Measurements from ENCODE around the gene EIF2B4. TPM values are rescaled to one million over a fixed set of nuclear protein-coding genes. Genes with fewer than 3 reads are reported as not detected.
"Not testable (repeated sequence)": the region's sequence is repeated elsewhere in the genome, so short reads cannot be mapped to it uniquely, and the experiment has no call there.

EIF2B4 gene
- total and polyA plus RNA-seq, 2 of the 8 experiments (the other 6 are each of a cell fraction or from before 2014, with no cell fraction given) = 60.0 to 63.2 TPM

- H2BK120ac ChIP-seq (replicated peaks; ENCODE audit: low read depth, low read length); H4K8ac ChIP-seq (ENCODE audit: extremely low read depth, insufficient read depth, low read length); H2BK20ac ChIP-seq (ENCODE audit: low read length); H3K23ac ChIP-seq (ENCODE audit: insufficient read length); H3K4ac ChIP-seq (replicated peaks; ENCODE audit: insufficient read length, low read depth, low read length); H3K56ac ChIP-seq (replicated peaks; ENCODE audit: insufficient read length, low read depth, low read length); H2AFZ ChIP-seq (ENCODE audit: low read length); H2BK15ac ChIP-seq (ENCODE audit: low read length); H2AK5ac ChIP-seq (ENCODE audit: low read depth, low read length); H4K5ac ChIP-seq (ENCODE audit: insufficient read length, low read depth, low read length); H3K14ac ChIP-seq (ENCODE audit: insufficient read length); H3K23me2 ChIP-seq (ENCODE audit: low read depth, low read length); DNase-seq (ENCODE audit: low read depth in 1 of 2, low spot score in 2 of 2); H4K91ac ChIP-seq (replicated peaks; ENCODE audit: insufficient read length, low read length); H3K27me3 ChIP-seq (replicated peaks in 1 of 4; ENCODE audit: control insufficient read depth in 3 of 4, extremely low read depth in 1 of 4, insufficient read depth in 3 of 4, low read length in 3 of 4); H3K27ac ChIP-seq (ENCODE audit: low read depth, low read length); H2BK5ac ChIP-seq (ENCODE audit: low read depth, low read length); H3K18ac ChIP-seq (ENCODE audit: extremely low read depth, low read length); H3K4me3 ChIP-seq (ENCODE audit: extremely low read depth in 1 of 4, insufficient read depth in 2 of 4, low read depth in 3 of 4, low read length in 4 of 4); H3K9ac ChIP-seq (replicated peaks in 1 of 4; ENCODE audit: extremely low read depth in 1 of 4, low read depth in 3 of 4, low read length in 3 of 4); H4K20me1 ChIP-seq (replicated peaks in 1 of 2; ENCODE audit: control insufficient read depth in 1 of 2, insufficient read depth in 2 of 2, low read length in 2 of 2); H3K79me1 ChIP-seq (ENCODE audit: low read depth, low read length); H3K9me3 ChIP-seq (ENCODE audit: insufficient read depth in 2 of 2, low read depth in 1 of 2, low read length in 1 of 2); H2BK12ac ChIP-seq (ENCODE audit: low read depth, low read length); FAIRE-seq; H3K36me3 ChIP-seq (ENCODE audit: control insufficient read depth in 2 of 4, insufficient read depth in 4 of 4, low read length in 3 of 4): not testable (repeated sequence)
- Histone ChIP-seq H3K4me1 (replicated peaks in 1 of 4; ENCODE audit: control insufficient read depth in 3 of 4, insufficient read depth in 4 of 4, low read length in 3 of 4) (peaks cover 0 to 12% (median 4%) of the 10 kb centered on the region in 4 experiments; a peak in 4 of 7 replicates), H3K4me2 (ENCODE audit: insufficient read depth in 1 of 2, low read depth in 2 of 2, low read length in 2 of 2) (peak overlapping the region; percentile 31 to 62; a peak in 2 of 4 replicates), H3K79me2 (ENCODE audit: control insufficient read depth in 1 of 2, insufficient read depth in 2 of 2, low read length in 2 of 2) (peaks cover 12 to 83% of the 10 kb centered on the region in 2 experiments; a peak in 3 of 4 replicates)
- ChIA-PET CTCF (ENCODE audit: partially characterized antibody) (interaction anchor here (0.7 to 1.6 kb wide), 5 partner anchors 14 to 358 kb away, joined by 3 to 5 read pairs (median 4); partner anchors contain the start of genes EIF2B4 and SNX17), POLR2A (ENCODE audit: partially characterized antibody) (interaction anchor here (0.9 to 9.5 kb wide), 13 partner anchors 9 to 116 kb away, joined by 3 to 135 read pairs (median 4); partner anchors contain the start of genes EIF2B4, MPV17, NRBP1 and PPM1G)
- WGBS, 2 experiments (ENCODE audit: extremely low coverage in 1 of 2, insufficient coverage in 1 of 2, insufficient read length in 1 of 2, insufficient replicate concordance in 2 of 2, low coverage in 1 of 2, low lambda C conversion rate in 2 of 2, missing lambda C conversion rate in 1 of 2) = 91% methylated on average over 5 of the region's 5 CpGs; no CpG with 5 or more reads in 1 of the 2 experiments
These were observed 16.8 kb downstream of the EIF2B4 start for GRCh38 chr2:27353386-27353761.
